OCI-LY7 (cell line): ENCODE measurements around the gene ANO4. TPM values are rescaled to one million over a fixed set of nuclear protein-coding genes. Genes with fewer than 3 reads are reported as not detected.

ENCODE experiments used
- BruUV-seq: library from RNA; stranded (reverse); fragments of 400-500 nt; replicated peaks from 2 replicates; lab custom pipeline; 2021; lab: Mats Ljungman, UMichigan
- CTCF ChIA-PET: fragments of 300-600 bp; sonication (Branson Sonifier 250); formaldehyde crosslinking; loops from one replicate; lab custom pipeline; 2022; ENCODE audit warnings: antibody characterized with exemption; ENCODE audit not compliant: unreplicated experiment; lab: Charles Lee
- POLR2A ChIA-PET: fragments of 300-600 bp; sonication (Branson Sonifier 250); formaldehyde crosslinking; loops from one replicate; lab custom pipeline; 2022; ENCODE audit warnings: antibody characterized with exemption; lab: Charles Lee
- DNase-seq: peaks from one replicate; pipeline ENCODE4 v3.0.0-alpha.2; 2015; ENCODE audit warnings: low spot score
- H2AFZ ChIP-seq: fragments of 200-600 bp; sonication (generic), shearing (Covaris generic); 2 replicates; pipeline ENCODE4 v1.6.1; 2014; ENCODE audit warnings: mild to moderate bottlenecking, antibody characterized with exemption, low read length, moderate library complexity
- H3K27ac ChIP-seq: fragments of 200-600 bp; sonication (generic); 2 replicates; pipeline ENCODE4 v1.5.1; 2014; ENCODE audit warnings: mixed run types, low read depth, mild to moderate bottlenecking, moderate library complexity, low read length, inconsistent platforms; ENCODE audit not compliant: poor library complexity, severe bottlenecking
- H3K36me3 ChIP-seq: fragments of 200-600 bp; sonication (generic); 2 replicates; pipeline ENCODE4 v1.6.1; 2014; ENCODE audit warnings: mild to moderate bottlenecking, antibody characterized with exemption, low read length, moderate library complexity, mixed read lengths; ENCODE audit not compliant: insufficient read depth
- H3K4me1 ChIP-seq: fragments of 200-600 bp; sonication (generic); 2 replicates; pipeline ENCODE4 v1.5.1; 2014; ENCODE audit warnings: mild to moderate bottlenecking, low read length; ENCODE audit not compliant: insufficient read depth, poor library complexity, severe bottlenecking
- H3K4me2 ChIP-seq: fragments of 200-600 bp; sonication (generic); 2 replicates; pipeline ENCODE4 v1.6.1; 2014; ENCODE audit warnings: mild to moderate bottlenecking, low read length
- H3K4me3 ChIP-seq: fragments of 200-600 bp; sonication (generic); 2 replicates; pipeline ENCODE4 v1.5.1; 2014; ENCODE audit warnings: mild to moderate bottlenecking, low read depth, low read length; ENCODE audit not compliant: poor library complexity, severe bottlenecking
- H3K79me2 ChIP-seq: fragments of 200-600 bp; sonication (generic); 2 replicates; pipeline ENCODE4 v1.6.1; 2016; ENCODE audit warnings: low read depth, mild to moderate bottlenecking, low read length, moderate library complexity, mixed read lengths; ENCODE audit not compliant: insufficient read depth
- H3K9me2 ChIP-seq: fragments of 200-600 bp; sonication (generic); 2 replicates; pipeline ENCODE4 v1.6.1; 2016; ENCODE audit warnings: mild to moderate bottlenecking, low read length, mixed read lengths; ENCODE audit not compliant: insufficient read depth
- H3K9me3 ChIP-seq: fragments of 200-600 bp; sonication (generic); 2 replicates; pipeline ENCODE4 v1.6.1; 2014; ENCODE audit warnings: mild to moderate bottlenecking, mixed run types, low read length, mixed read lengths
- H4K20me1 ChIP-seq: fragments of 200-600 bp; sonication (generic); 2 replicates; pipeline ENCODE4 v1.6.1; 2014; ENCODE audit warnings: mild to moderate bottlenecking, antibody characterized with exemption, low read length, moderate library complexity, mixed read lengths; ENCODE audit not compliant: insufficient read depth
- CTCF ChIP-seq: fragments of 200-600 bp; sonication (generic); conservative IDR thresholded peaks from 2 replicates; pipeline ENCODE4 v1.5.1; 2014; ENCODE audit warnings: mild to moderate bottlenecking, antibody characterized with exemption, low read length, moderate library complexity, mixed read lengths
- EZH2phosphoT487 ChIP-seq: fragments of 200-600 bp; sonication (generic); IDR thresholded peaks from 2 replicates; pipeline ENCODE4 v1.6.1; 2018; ENCODE audit warnings: low read depth, borderline replicate concordance, mild to moderate bottlenecking, mixed run types, antibody characterized with exemption, low read length, moderate library complexity, mixed read lengths
- intact Hi-C: fragments of 100-400 bp; cut with micrococcal nuclease; formaldehyde crosslinking; loops from one replicate; pipeline ENCODE4 v1.10.0; 2022; ENCODE audit not compliant: unreplicated experiment
- total RNA-seq, 2 experiments: library from RNA; depleted of rRNA in 1 of 2; stranded (reverse); fragments of >200 nt in 1 of 2; shearing (Covaris generic) in 1 of 2; gene quantifications; 2 replicates each; pipeline ENCODE4 v1.2.3, GENCODE V29; 2014 to 2022

ANO4 gene
- total RNA-seq, 2 experiments from 2014 or later, result not detected

- no TSS peak for BruUV-seq
- TF ChIP-seq CTCF, result no peak
- TF ChIP-seq EZH2phosphoT487, result no peak
- POLR2A ChIA-PET, result no interaction called here
These were observed 142.1 kb downstream of the ANO4 start for GRCh38 chr12:100936661-100937060.

GRCh38 chr12:100940503-100940902 is 145.9 kb downstream of the ANO4 start:
- CTCF ChIA-PET, result no interaction called here
- Histone ChIP-seq H3K4me2 (no peak overlapping the region), H3K9me3 (no peaks in the 10 kb centered on the region), H2AFZ (no peak overlapping the region), H3K36me3 (no peaks in the 10 kb centered on the region), H3K4me3 (no peak overlapping the region), H4K20me1 (no peaks in the 10 kb centered on the region), H3K9me2 (no peaks in the 10 kb centered on the region), H3K79me2 (no peaks in the 10 kb centered on the region), H3K4me1 (no peaks in the 10 kb centered on the region), H3K27ac (no peak overlapping the region)
- BruUV-seq, result no TSS peak
- TF ChIP-seq CTCF (no peak), EZH2phosphoT487 (no peak)
- intact Hi-C loops, result no loop called here
- POLR2A ChIA-PET, result no interaction called here
- no peak for DNase-seq

More at GRCh38 chr12:100936661-100937060, 142.1 kb downstream of the ANO4 start:
- Histone ChIP-seq H3K79me2 (no peaks in the 10 kb centered on the region), H2AFZ (no peak overlapping the region), H3K4me1 (no peaks in the 10 kb centered on the region), H3K4me2 (no peak overlapping the region), H4K20me1 (no peaks in the 10 kb centered on the region), H3K9me2 (no peaks in the 10 kb centered on the region), H3K27ac (no peak overlapping the region), H3K9me3 (no peaks in the 10 kb centered on the region), H3K4me3 (no peak overlapping the region), H3K36me3 (no peaks in the 10 kb centered on the region)
- intact Hi-C loops, result no loop called here
- CTCF ChIA-PET, result no interaction called here
- no peak for DNase-seq

GRCh38 chr12:100942984-100943749 is 148.6 kb downstream of the ANO4 start:
- Histone ChIP-seq H3K36me3 (no peaks in the 10 kb centered on the region), H2AFZ (no peak overlapping the region), H3K9me3 (no peaks in the 10 kb centered on the region), H4K20me1 (no peaks in the 10 kb centered on the region), H3K4me1 (no peaks in the 10 kb centered on the region), H3K79me2 (no peaks in the 10 kb centered on the region), H3K9me2 (no peaks in the 10 kb centered on the region), H3K4me2 (no peak overlapping the region), H3K27ac (no peak overlapping the region), H3K4me3 (no peak overlapping the region)
- DNase-seq, result no peak
- ChIA-PET POLR2A (no interaction called here), CTCF (no interaction called here)
- BruUV-seq, result no TSS peak
- intact Hi-C loops, result no loop called here
- TF ChIP-seq EZH2phosphoT487 (no peak), CTCF (no peak)
